Stomach smooth muscle (tissue), 2 donors: ENCODE data around the gene XCL1.
"Not testable (repeated sequence)": the region's sequence is repeated elsewhere in the genome, so short reads cannot be mapped to it uniquely, and the experiment has no call there.

Source experiments
- H3K27ac ChIP-seq: one replicate; pipeline ENCODE4 v1.7.0; 2013; ENCODE audit warnings: mild to moderate bottlenecking, low read length, inconsistent platforms
- H3K27me3 ChIP-seq, 2 donors: one replicate each; pipeline ENCODE4 v1.7.0; 2013; ENCODE audit warnings: low read length in 2 of 2; ENCODE audit not compliant: insufficient read depth in 2 of 2, control insufficient read depth in 1 of 2
- H3K36me3 ChIP-seq, 2 donors: one replicate each; pipeline ENCODE4 v1.7.0; 2013; ENCODE audit warnings: low read length in 2 of 2; ENCODE audit not compliant: control insufficient read depth in 2 of 2, insufficient read depth in 2 of 2
- H3K4me1 ChIP-seq: one replicate; pipeline ENCODE4 v1.7.0; 2013; ENCODE audit warnings: low read length; ENCODE audit not compliant: control insufficient read depth, insufficient read depth
- H3K4me3 ChIP-seq, 2 donors: one replicate each; pipeline ENCODE4 v1.7.0; 2013; ENCODE audit warnings: low read length in 2 of 2
- H3K9ac ChIP-seq, 2 donors: one replicate each; pipeline ENCODE4 v1.7.0; 2013; ENCODE audit warnings: low read length in 2 of 2, mild to moderate bottlenecking in 1 of 2
- H3K9me3 ChIP-seq, 2 donors: one replicate each; pipeline ENCODE4 v1.7.0; 2013; ENCODE audit warnings: low read length in 2 of 2; ENCODE audit not compliant: control insufficient read depth in 2 of 2
- donor health status: healthy.
- donor health status: Pancreatic carcinoma.

The XCL1 gene, protein sequence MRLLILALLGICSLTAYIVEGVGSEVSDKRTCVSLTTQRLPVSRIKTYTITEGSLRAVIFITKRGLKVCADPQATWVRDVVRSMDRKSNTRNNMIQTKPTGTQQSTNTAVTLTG

DNA sequence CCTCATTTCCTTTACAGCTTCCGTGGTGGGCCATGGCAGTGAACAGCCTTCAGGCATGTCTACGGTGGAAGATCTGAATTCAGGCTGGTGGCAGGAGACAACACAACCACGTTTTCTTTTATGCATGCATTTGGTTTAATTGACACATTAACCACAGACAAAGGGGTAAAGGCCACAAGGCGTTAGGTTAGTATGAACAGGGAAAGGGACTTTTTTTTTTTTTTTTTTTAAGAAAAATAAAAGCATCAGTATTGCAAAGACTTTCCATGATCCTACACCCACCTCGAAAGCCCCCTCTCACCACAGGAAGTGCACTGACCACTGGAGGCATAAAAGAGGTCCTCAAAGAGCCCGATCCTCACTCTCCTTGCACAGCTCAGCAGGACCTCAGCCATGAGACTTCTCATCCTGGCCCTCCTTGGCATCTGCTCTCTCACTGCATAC lies at the start of gene XCL1:
Gene XCL1 (plus strand): TSS at position 361 of the 444 bp plus-strand sequence. CDS start 33 bp downstream, at position 394.
- H3K4me3 ChIP-seq, H3K9ac ChIP-seq, H3K9me3 ChIP-seq, H3K4me1 ChIP-seq, H3K27ac ChIP-seq, H3K27me3 ChIP-seq, H3K36me3 ChIP-seq: not testable (repeated sequence)

DNA sequence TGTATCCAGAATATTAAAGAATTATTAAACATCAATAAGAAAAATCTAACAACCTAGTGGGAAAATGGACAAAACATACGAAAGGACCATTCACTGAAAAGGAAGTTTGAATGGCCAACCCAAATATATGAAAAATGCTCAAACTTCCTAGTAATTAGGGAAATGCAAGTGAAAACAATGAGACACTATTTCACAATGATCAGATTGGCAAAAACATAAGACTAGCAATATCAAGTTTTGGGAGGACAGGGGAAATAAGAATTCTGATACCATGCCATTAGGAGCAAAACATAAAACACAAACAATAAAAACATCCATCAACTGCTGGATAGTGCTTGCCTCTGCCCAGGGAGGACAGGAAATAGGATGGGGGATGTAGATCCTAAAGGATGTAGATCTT lies 46.9 kb upstream of the XCL1 start:
- Histone ChIP-seq H3K4me1 (no peaks in the 10 kb centered on the region), H3K9me3 (no peaks in the 10 kb centered on the region), H3K9ac (no peak overlapping the region), H3K4me3 (no peak overlapping the region), H3K27ac (no peak overlapping the region), H3K27me3 (no peaks in the 10 kb centered on the region), H3K36me3 (no peaks in the 10 kb centered on the region)

DNA sequence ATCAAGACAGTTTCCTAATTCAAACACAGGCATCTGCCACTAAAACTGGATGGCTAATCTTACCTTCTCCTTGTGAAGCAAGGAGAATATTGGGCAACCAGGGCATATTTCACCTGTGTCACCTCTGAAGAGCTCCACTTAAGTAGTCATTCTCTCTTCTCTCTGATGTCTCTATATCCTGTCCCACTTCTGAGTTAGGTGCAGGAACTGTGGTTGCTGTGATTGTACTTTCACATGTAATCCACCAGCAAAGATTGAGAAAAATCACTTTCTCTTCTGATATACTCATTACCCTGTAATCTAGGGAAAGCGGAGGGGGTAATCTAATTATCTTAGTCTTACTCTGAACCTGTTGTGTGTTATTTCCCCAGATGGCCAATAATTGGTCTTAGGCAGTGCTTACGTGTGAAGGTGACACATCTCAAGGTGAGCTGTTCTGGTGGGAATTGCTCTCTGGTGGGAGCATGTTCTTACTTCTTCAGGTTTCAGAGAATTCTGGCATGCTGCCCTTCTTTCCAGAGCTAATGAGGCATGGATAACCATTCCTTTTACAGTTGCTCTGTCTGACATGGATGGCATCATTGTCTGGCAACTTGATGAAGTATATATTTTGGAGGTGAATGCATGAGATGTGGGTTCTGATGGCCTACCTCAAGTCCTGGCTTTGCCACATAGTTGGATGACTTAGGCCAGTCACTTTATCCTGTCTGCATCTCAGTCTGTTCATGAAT lies 44.6 kb upstream of the XCL1 start:
- H3K27me3 ChIP-seq: no peaks in the 10 kb centered on the region
- no peak overlapping the region for H3K9ac ChIP-seq
- no peaks in the 10 kb centered on the region for H3K9me3 ChIP-seq
- H3K36me3 ChIP-seq: no peaks in the 10 kb centered on the region
- H3K4me1 ChIP-seq: no peaks in the 10 kb centered on the region
- H3K27ac ChIP-seq: no peak overlapping the region
- no peak overlapping the region for H3K4me3 ChIP-seq

DNA sequence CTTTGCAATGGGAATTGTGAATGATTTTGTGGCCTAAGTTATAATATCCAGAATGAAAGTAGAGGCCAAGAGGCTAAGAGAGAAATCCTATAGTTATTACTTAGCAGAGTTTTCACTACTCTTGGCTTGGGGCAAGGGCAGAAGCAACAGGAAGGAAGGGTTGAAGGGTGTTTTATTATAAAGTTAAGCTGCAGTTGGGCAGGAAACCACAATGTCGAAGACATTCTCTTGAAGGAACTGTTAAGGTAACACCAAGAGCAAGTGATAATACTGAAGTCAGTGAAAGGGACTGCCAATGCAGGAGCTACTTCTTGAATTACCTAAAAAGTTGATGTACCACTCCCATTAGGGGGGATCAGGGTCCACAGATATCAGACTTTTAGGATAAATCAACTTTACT lies 40.9 kb upstream of the XCL1 start:
- no peak overlapping the region for H3K9ac ChIP-seq
- H3K4me3 ChIP-seq: no peak overlapping the region
- H3K27ac ChIP-seq: no peak overlapping the region
- H3K27me3 ChIP-seq: no peaks in the 10 kb centered on the region
- H3K36me3 ChIP-seq: no peaks in the 10 kb centered on the region
- H3K4me1 ChIP-seq: no peaks in the 10 kb centered on the region
- no peaks in the 10 kb centered on the region for H3K9me3 ChIP-seq

DNA sequence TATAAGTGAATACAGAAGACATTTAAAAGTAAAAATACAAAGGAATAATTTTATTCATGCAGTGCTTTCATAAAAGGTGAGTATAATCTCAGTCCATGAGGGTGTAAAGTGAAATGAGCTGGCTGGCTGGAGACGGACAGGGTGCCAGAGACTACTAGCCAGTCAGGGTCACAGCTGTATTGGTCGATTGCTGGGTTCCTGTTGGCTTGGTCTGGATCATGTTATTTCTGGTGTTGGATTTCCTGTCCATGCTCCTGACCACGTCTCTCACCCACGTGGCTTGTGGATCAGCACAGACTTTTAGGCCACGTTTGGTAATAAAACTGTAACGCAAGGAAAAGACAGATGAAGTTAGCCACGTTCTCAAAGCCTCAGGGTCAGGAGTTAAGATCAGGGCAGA lies 35.6 kb upstream of the XCL1 start:
- not testable (repeated sequence) for H3K27me3 ChIP-seq, H3K4me3 ChIP-seq

DNA sequence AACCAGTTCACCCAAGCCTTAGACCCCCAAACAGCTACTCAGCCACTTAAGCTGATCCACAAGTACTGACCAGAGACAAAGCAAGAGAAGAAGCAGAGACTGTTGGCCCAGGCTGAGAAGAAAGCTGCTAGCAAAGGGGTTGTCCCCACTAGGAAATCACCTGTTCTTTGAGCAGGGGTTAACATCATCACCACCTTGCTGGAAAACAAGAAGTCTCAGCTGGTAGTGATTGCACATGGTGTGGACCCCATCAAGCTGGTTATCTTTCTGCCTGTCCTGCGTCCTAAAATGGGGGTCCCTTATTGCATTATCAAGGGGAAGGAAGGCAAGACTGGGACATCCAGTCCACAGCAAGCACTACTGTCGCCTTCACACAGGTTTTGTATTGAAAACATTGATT lies 33.4 kb upstream of the XCL1 start:
- H3K4me1 ChIP-seq, H3K36me3 ChIP-seq, H3K27me3 ChIP-seq, H3K9ac ChIP-seq, H3K27ac ChIP-seq, H3K4me3 ChIP-seq, H3K9me3 ChIP-seq: not testable (repeated sequence)

More for the DNA sequence above, 35.6 kb upstream of the XCL1 start:
- H3K4me1 ChIP-seq, H3K36me3 ChIP-seq, H3K9me3 ChIP-seq, H3K9ac ChIP-seq, H3K27ac ChIP-seq: not testable (repeated sequence)

DNA sequence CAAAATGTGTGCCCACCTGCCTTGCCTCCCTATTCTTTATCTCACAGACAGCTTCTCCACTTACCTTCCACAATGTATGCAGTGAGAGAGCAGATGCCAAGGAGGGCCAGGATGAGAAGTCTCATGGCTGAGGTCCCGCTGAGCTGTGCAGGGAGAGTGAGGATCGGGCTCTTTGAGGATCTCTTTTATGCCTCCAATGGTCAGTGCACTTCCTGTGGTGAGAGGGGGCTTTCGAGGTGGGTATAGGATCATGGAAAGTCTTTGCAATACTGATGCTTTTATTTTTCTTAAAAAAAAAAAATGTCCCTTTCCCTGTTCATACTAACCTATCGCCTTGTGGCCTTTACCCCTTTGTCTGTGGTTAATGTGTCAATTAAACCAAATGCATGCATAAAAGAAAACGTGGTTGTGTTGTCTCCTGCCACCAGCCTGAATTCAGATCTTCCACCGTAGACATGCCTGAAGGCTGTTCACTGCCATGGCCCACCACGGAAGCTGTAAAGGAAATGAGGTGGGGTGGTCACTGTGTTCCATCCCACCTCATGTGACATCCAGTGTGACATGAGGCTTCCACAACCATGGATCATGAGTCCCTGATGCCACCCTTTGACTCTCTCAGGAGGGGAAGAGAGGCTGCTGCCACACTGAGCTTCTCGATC lies 32.4 kb upstream of the XCL1 start, which contains the start of gene XCL2:
Gene XCL2 (minus strand): TSS at position 158 of the 659 bp plus-strand sequence. CDS start 33 bp downstream, at position 125.
- not testable (repeated sequence) for H3K9me3 ChIP-seq, H3K4me3 ChIP-seq, H3K4me1 ChIP-seq, H3K27ac ChIP-seq, H3K36me3 ChIP-seq, H3K27me3 ChIP-seq, H3K9ac ChIP-seq

DNA sequence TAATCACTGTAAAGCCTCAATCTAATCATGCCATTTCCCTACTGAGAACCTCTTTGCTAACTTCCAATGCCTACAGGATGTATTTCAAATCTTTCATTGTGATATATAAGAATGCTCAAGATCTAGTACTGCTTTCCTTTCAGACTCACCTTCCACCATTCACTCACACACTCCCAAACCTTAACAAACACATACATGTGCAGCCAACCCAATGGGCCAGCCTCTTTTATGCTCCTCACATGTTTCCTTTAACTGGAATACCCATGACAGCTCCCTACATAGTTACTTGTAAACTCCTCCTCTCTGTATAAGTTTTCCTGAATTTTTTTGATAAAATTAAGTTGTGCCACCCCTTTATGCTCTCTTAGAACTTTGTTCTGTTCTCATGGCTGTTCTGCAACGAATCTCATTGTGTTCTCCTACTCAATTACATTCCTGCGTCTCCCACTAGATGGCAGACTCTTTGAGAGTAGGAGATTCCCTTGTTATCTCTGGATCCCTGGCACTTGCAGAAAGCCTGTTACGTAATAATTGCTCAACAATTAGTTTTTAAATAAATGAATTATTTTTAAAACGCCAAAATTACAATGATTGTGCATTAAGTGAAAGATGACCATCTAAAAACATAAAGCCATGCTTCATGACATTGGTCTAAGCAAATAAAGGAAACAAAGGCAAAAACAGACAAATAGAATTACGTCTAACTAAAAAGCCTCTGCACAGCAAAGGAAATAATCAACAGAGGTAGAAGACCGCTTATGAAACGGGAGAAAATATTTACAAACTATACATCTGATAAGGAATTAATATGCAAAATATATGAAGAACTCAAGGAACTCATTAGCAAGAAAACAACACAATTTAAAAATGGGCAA lies 30.5 kb upstream of the XCL1 start:
- not testable (repeated sequence) for H3K27me3 ChIP-seq, H3K27ac ChIP-seq, H3K36me3 ChIP-seq, H3K9ac ChIP-seq, H3K4me1 ChIP-seq, H3K9me3 ChIP-seq, H3K4me3 ChIP-seq

DNA sequence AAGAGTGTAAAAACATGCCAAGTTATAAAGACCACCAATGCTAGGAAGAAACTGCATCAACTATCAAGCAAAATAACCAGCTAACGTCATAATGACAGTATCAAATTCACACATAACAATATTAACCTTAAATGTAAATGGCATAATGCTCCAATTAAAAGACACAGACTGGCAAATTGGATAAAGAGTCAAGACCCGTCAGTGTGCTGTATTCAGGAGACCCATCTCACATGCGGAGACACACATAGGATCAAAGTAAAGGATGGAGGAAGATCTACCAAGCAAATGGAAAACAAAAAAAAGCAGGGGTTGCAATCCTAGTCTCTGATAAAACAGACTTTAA lies 29.9 kb upstream of the XCL1 start:
- H3K36me3 ChIP-seq, H3K9ac ChIP-seq, H3K4me3 ChIP-seq, H3K27me3 ChIP-seq, H3K4me1 ChIP-seq, H3K27ac ChIP-seq, H3K9me3 ChIP-seq: not testable (repeated sequence)

DNA sequence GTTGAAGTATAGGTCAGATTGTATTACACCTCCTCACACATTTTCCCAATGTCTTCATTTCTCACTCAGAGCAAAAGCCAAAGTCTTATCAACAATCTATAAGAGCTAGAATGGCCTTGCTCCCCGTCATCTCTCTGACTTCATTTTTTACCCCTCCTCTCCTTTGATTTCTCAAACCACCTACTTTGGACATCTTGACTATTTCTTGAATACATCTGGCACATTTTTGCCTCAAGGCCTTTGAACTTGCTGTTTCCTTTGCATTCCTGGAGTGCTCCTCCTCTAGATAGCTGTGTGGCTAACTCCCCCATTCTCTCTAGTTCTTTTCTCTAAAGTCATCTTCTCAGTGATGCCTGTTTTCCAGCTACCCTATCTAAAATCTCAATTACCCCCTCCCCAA lies 25.4 kb upstream of the XCL1 start:
- Histone ChIP-seq H3K36me3 (no peaks in the 10 kb centered on the region), H3K9ac (no peak overlapping the region), H3K27ac (no peak overlapping the region), H3K4me1 (no peaks in the 10 kb centered on the region), H3K4me3 (no peak overlapping the region), H3K9me3 (no peaks in the 10 kb centered on the region), H3K27me3 (no peaks in the 10 kb centered on the region)
